ENCODE results near the gene EFEMP1. TPM values are rescaled to one million over a fixed set of nuclear protein-coding genes. Genes with fewer than 3 reads are reported as not detected.

EFEMP1 gene
- total RNA-seq, 1 donor: 1,564 TPM

DNA sequence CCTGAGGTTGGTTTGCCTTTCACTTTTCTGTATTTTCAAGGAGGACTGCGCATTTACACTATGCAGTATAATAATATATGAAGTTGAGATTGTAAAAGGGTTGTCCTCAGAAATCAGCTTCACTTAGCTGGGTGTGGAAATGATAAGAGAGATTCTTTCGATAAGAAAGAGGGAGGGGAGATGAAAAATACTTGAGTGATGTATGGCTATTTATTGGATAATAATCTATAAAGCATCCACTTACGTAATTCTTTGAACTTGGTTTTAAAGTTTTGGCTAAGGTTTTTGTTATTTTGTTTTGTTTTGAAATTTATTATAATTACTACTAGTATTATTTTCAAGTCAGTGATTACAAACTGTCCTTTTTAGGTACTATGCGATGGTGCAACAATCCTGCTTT is 40.6 kb downstream of the EFEMP1 start:
- no peak for DNase-seq (ENCODE audit: insufficient read length, low spot score, missing footprints)
- Histone ChIP-seq H3K27me3 (ENCODE audit: insufficient read depth, low read length) (no peaks in the 10 kb centered on the region), H3K9me3 (ENCODE audit: low read depth, low read length) (no peaks in the 10 kb centered on the region), H3K36me3 (ENCODE audit: insufficient read depth, low read length) (peaks cover 76% of the 10 kb centered on the region), H3K4me3 (ENCODE audit: insufficient read depth, low read length) (no peak overlapping the region), H3K79me2 (ENCODE audit: insufficient read depth, low read length) (peaks cover 7% of the 10 kb centered on the region), H4K20me1 (ENCODE audit: insufficient read depth, low read length) (no peaks in the 10 kb centered on the region), H2AFZ (ENCODE audit: low read length) (no peak overlapping the region), H3K27ac (ENCODE audit: low read depth, low read length) (peak overlapping the region; percentile 93), H3K4me1 (ENCODE audit: insufficient read depth, low read length) (peaks cover 69% of the 10 kb centered on the region), H3K4me2 (ENCODE audit: insufficient read depth, low read length) (no peak overlapping the region)
- no peak for TF ChIP-seq CTCF (IDR thresholded peaks at IDR 0.05; ENCODE audit: extremely low read depth, low read depth, low read length)

DNA sequence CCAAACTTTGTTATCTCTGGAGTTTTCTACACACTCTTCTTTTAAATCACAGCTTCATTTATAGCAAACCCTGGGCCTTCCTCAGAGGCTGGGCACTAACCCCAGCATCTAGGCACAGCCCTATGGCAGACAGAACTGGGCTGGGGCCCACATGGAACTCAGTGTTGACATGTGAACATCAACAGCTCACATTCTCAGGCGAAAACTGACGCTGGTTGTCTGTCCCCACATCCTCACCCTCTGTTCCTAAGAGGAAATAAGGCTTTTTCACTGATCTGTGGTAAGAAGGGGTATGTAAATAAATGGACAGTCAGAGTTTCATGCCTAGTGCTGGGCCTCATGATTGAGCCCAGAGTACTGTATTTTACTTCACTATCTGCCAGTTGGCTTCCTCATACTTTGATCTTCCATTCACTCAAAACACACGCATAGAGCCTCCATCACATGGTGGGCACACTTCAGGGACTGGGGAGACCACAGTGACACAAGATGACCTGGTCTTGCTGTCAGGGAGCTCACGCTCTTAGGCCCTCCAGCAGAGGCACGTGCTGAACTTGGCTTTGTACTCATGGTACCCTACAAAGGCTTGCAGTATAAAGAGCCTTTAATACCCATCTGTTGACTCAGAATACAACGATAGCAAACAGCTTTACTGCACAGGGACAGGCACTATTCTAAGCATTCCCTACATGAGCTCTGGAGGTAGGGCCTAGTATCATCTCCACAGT is 43.0 kb downstream of the EFEMP1 start:
- Histone ChIP-seq H2AFZ (ENCODE audit: low read length) (no peak overlapping the region), H3K4me3 (ENCODE audit: insufficient read depth, low read length) (no peak overlapping the region), H3K4me1 (ENCODE audit: insufficient read depth, low read length) (peaks cover 69% of the 10 kb centered on the region), H3K27ac (ENCODE audit: low read depth, low read length) (peak overlapping the region; percentile 89), H4K20me1 (ENCODE audit: insufficient read depth, low read length) (no peaks in the 10 kb centered on the region), H3K79me2 (ENCODE audit: insufficient read depth, low read length) (peaks cover 7% of the 10 kb centered on the region), H3K36me3 (ENCODE audit: insufficient read depth, low read length) (peaks cover 89% of the 10 kb centered on the region), H3K27me3 (ENCODE audit: insufficient read depth, low read length) (no peaks in the 10 kb centered on the region), H3K4me2 (ENCODE audit: insufficient read depth, low read length) (no peak overlapping the region), H3K9me3 (ENCODE audit: low read depth, low read length) (no peaks in the 10 kb centered on the region)
- no peak for DNase-seq (ENCODE audit: insufficient read length, low spot score, missing footprints)
- no peak for TF ChIP-seq CTCF (IDR thresholded peaks at IDR 0.05; ENCODE audit: extremely low read depth, low read depth, low read length)

GRCh38 chr2:55879976-55880375 is 43.6 kb downstream of the EFEMP1 start:
- Histone ChIP-seq H3K4me1 (ENCODE audit: insufficient read depth, low read length) (peaks cover 69% of the 10 kb centered on the region), H3K36me3 (ENCODE audit: insufficient read depth, low read length) (peaks cover 85% of the 10 kb centered on the region), H3K4me2 (ENCODE audit: insufficient read depth, low read length) (no peak overlapping the region), H3K27me3 (ENCODE audit: insufficient read depth, low read length) (no peaks in the 10 kb centered on the region), H3K4me3 (ENCODE audit: insufficient read depth, low read length) (no peak overlapping the region), H3K27ac (ENCODE audit: low read depth, low read length) (peak overlapping the region; percentile 89), H3K79me2 (ENCODE audit: insufficient read depth, low read length) (peaks cover 7% of the 10 kb centered on the region), H3K9me3 (ENCODE audit: low read depth, low read length) (no peaks in the 10 kb centered on the region), H2AFZ (ENCODE audit: low read length) (no peak overlapping the region), H4K20me1 (ENCODE audit: insufficient read depth, low read length) (no peaks in the 10 kb centered on the region)
- DNase-seq (ENCODE audit: insufficient read length, low spot score, missing footprints): no peak
- no peak for TF ChIP-seq CTCF (IDR thresholded peaks at IDR 0.05; ENCODE audit: extremely low read depth, low read depth, low read length)

DNA sequence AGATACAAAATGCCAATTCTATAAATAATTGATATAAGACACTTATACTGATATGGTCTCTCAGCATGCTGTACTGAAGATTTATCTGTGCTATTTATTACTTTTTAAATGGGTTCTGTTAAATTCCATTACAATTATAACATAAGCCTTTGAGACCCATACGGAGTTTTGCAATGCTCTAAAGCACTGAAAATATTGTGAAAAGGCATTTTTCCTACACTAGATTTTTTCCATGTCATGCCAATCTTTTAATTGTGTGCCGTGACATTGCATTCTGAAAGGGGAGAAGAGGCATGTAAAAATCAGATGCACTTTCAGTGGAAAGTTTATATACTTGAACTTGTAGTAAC is 46.5 kb downstream of the EFEMP1 start:
- H2AFZ ChIP-seq (ENCODE audit: low read length): no peak overlapping the region
- H3K79me2 ChIP-seq (ENCODE audit: insufficient read depth, low read length): peaks cover 4% of the 10 kb centered on the region
- H3K9me3 ChIP-seq (ENCODE audit: low read depth, low read length): no peaks in the 10 kb centered on the region
- peaks cover 85% of the 10 kb centered on the region for H3K36me3 ChIP-seq (ENCODE audit: insufficient read depth, low read length)
- DNase-seq (ENCODE audit: insufficient read length, low spot score, missing footprints): no peak
- no peaks in the 10 kb centered on the region for H3K27me3 ChIP-seq (ENCODE audit: insufficient read depth, low read length)
- no peak for TF ChIP-seq CTCF (IDR thresholded peaks at IDR 0.05; ENCODE audit: extremely low read depth, low read depth, low read length)
- H4K20me1 ChIP-seq (ENCODE audit: insufficient read depth, low read length): no peaks in the 10 kb centered on the region
- H3K4me1 ChIP-seq (ENCODE audit: insufficient read depth, low read length): peaks cover 45% of the 10 kb centered on the region
- H3K27ac ChIP-seq (ENCODE audit: low read depth, low read length): peak overlapping the region; percentile 89
- H3K4me3 ChIP-seq (ENCODE audit: insufficient read depth, low read length): no peak overlapping the region
- no peak overlapping the region for H3K4me2 ChIP-seq (ENCODE audit: insufficient read depth, low read length)
